Neural cell (in vitro differentiated cells): Measurements from ENCODE around the gene WARS2. TPM values are rescaled to one million over a fixed set of nuclear protein-coding genes. Genes with fewer than 3 reads are reported as not detected.

Experiments
- H2AFZ ChIP-seq: fragments of 200-600, 300-800 bp; sonication (generic), shearing (Covaris generic); 2 replicates; pipeline ENCODE4 v1.6.0; 2014; ENCODE audit warnings: low read depth, mild to moderate bottlenecking, antibody characterized with exemption, low read length, moderate library complexity
- H3F3A ChIP-seq: fragments of 200-600 bp; shearing (Covaris generic); 2 replicates; pipeline ENCODE4 v1.6.1; 2016; ENCODE audit warnings: mild to moderate bottlenecking, moderate library complexity, mixed read lengths, antibody characterized with exemption, low read length; ENCODE audit not compliant: insufficient read depth, poor library complexity, severe bottlenecking
- H3K27ac ChIP-seq: fragments of 200-600, 300-800 bp; sonication (generic), shearing (Covaris generic); 2 replicates; pipeline ENCODE4 v1.5.1; 2014; ENCODE audit warnings: mild to moderate bottlenecking, low read length, moderate library complexity
- H3K27me3 ChIP-seq: fragments of 300-800, 200-600 bp; sonication (generic), shearing (Covaris generic); 2 replicates; pipeline ENCODE4 v1.6.0; 2014; ENCODE audit warnings: mild to moderate bottlenecking, low read depth, low read length, moderate library complexity; ENCODE audit not compliant: insufficient read depth
- H3K36me3 ChIP-seq: fragments of 300-800, 200-600 bp; sonication (generic), shearing (Covaris generic); 2 replicates; pipeline ENCODE4 v1.5.1; 2014; ENCODE audit warnings: mild to moderate bottlenecking, antibody characterized with exemption, low read length, moderate library complexity; ENCODE audit not compliant: insufficient read depth
- H3K4me2 ChIP-seq: fragments of 300-800, 200-600 bp; sonication (generic), shearing (Covaris generic); 2 replicates; pipeline ENCODE4 v1.6.0; 2014; ENCODE audit warnings: mild to moderate bottlenecking, low read length
- H3K4me3 ChIP-seq: fragments of 300-800, 200-600 bp; sonication (generic), shearing (Covaris generic); 2 replicates; pipeline ENCODE4 v1.5.1; 2014; ENCODE audit warnings: mild to moderate bottlenecking, low read length, moderate library complexity
- H3K79me2 ChIP-seq: fragments of 200-600 bp; shearing (Covaris generic); replicated peaks from 2 replicates; pipeline ENCODE4 v1.6.0; 2014; ENCODE audit warnings: mild to moderate bottlenecking, low read length, moderate library complexity; ENCODE audit not compliant: insufficient read depth
- H3K9ac ChIP-seq: fragments of 300-800, 200-600 bp; sonication (generic), shearing (Covaris generic); 2 replicates; pipeline ENCODE4 v1.6.1; 2016; ENCODE audit warnings: mild to moderate bottlenecking, low read length, mixed read lengths
- H3K9me2 ChIP-seq: fragments of 200-600 bp; shearing (Covaris generic); 2 replicates; pipeline ENCODE4 v1.6.1; 2016; ENCODE audit warnings: mild to moderate bottlenecking, low read length, mixed read lengths; ENCODE audit not compliant: insufficient read depth
- H3K9me3 ChIP-seq: fragments of 200-600, 300-800 bp; sonication (generic), shearing (Covaris generic); 2 replicates; pipeline ENCODE4 v1.6.1; 2016; ENCODE audit warnings: mild to moderate bottlenecking, mixed run types, low read length, moderate library complexity, mixed read lengths
- H4K20me1 ChIP-seq: fragments of 200-600 bp; shearing (Covaris generic); 2 replicates; pipeline ENCODE4 v1.6.1; 2016; ENCODE audit warnings: mild to moderate bottlenecking, mixed run types; ENCODE audit not compliant: insufficient read depth
- CTCF ChIP-seq: fragments of 450-650 bp; IDR thresholded peaks from 2 replicates; pipeline ENCODE4 v1.5.1; 2014; ENCODE audit warnings: antibody characterized with exemption, mild to moderate bottlenecking, moderate library complexity; ENCODE audit not compliant: poor library complexity, severe bottlenecking
- EP300 ChIP-seq: fragments of 450-650 bp; conservative IDR thresholded peaks from 2 replicates; pipeline ENCODE4 v1.6.1; 2014; ENCODE audit warnings: antibody characterized with exemption, mild to moderate bottlenecking, moderate library complexity; ENCODE audit not compliant: poor library complexity, severe bottlenecking
- EZH2 ChIP-seq: fragments of 200-600, 300-800 bp; shearing (Covaris generic), sonication (generic); IDR thresholded peaks from 2 replicates; pipeline ENCODE4 v1.6.1; 2014; ENCODE audit warnings: antibody characterized with exemption, low read length, borderline replicate concordance, mild to moderate bottlenecking; ENCODE audit not compliant: insufficient read depth, poor library complexity, severe bottlenecking
- MXI1 ChIP-seq: fragments of 450-650 bp; conservative IDR thresholded peaks from 2 replicates; pipeline ENCODE4 v1.6.1; 2014; ENCODE audit warnings: antibody characterized with exemption, mild to moderate bottlenecking; ENCODE audit not compliant: poor library complexity, severe bottlenecking
- POLR2AphosphoS5 ChIP-seq: IDR thresholded peaks from 2 replicates; pipeline ENCODE4 v1.6.1; 2012
- RAD21 ChIP-seq: fragments of 450-650 bp; conservative IDR thresholded peaks from 2 replicates; pipeline ENCODE4 v1.6.1; 2014; ENCODE audit warnings: antibody characterized with exemption, mild to moderate bottlenecking, moderate library complexity
- REST ChIP-seq: IDR thresholded peaks from 2 replicates; pipeline ENCODE4 v1.6.1; 2012; ENCODE audit warnings: borderline replicate concordance
- SMC3 ChIP-seq: fragments of 450-650 bp; conservative IDR thresholded peaks from 2 replicates; pipeline ENCODE4 v1.6.1; 2014; ENCODE audit warnings: antibody characterized with exemption, mild to moderate bottlenecking, moderate library complexity; ENCODE audit not compliant: poor library complexity
- TAF1 ChIP-seq: IDR thresholded peaks from 2 replicates; pipeline ENCODE4 v1.6.1; 2012; ENCODE audit warnings: low read depth
- polyA plus RNA-seq: library from polyadenylated mRNA; depleted of rRNA; stranded (reverse); fragments of >200 nt; gene quantifications from 2 replicates; pipeline ENCODE4 v1.2.3, GENCODE V29; 2014

WARS2 gene
- polyA plus RNA-seq, 1 donor from 2014 or later, result 4.7 TPM

GRCh38 chr1:119115311-119115710, 25.1 kb downstream of the WARS2 start:
- H3K9ac ChIP-seq, result no peak overlapping the region

DNA sequence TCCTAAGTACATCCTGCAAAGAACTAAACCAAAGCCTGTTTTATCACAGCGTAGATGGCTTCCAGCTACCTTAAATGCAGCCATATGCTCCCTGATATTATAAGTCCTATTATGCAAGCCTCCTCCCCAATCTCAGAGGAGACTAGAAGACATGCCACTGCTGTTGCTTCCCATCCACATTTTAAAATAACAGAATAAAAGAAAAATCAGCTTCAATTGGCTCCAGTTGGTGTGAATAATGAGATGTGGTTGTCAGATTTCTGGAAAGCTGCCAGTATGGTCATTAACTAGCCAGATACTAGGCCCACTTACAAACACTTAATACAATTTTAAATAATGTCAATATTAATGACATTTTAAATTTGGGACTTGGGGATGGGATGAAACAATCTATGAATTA, 25.7 kb downstream of the WARS2 start:
- no peaks in the 10 kb centered on the region for H3K27me3 ChIP-seq
- H3K4me3 ChIP-seq, result no peak overlapping the region
- H3K9ac ChIP-seq, result no peak overlapping the region
- H3F3A ChIP-seq, result no peaks in the 10 kb centered on the region
- no peak overlapping the region for H2AFZ ChIP-seq
- H3K4me2 ChIP-seq, result no peak overlapping the region
- no peaks in the 10 kb centered on the region for H3K36me3 ChIP-seq
- H3K9me2 ChIP-seq, result no peaks in the 10 kb centered on the region
- H3K79me2 ChIP-seq, result no peaks in the 10 kb centered on the region
- H3K9me3 ChIP-seq, result no peaks in the 10 kb centered on the region
- no peak overlapping the region for H3K27ac ChIP-seq
- no peaks in the 10 kb centered on the region for H4K20me1 ChIP-seq
- TF ChIP-seq EZH2 (no peak), EP300 (no peak), MXI1 (no peak), SMC3 (no peak), REST (no peak), POLR2AphosphoS5 (no peak), TAF1 (no peak)

More at GRCh38 chr1:119115311-119115710, 25.1 kb downstream of the WARS2 start:
- no peak overlapping the region for H3K4me2 ChIP-seq
- no peaks in the 10 kb centered on the region for H3K36me3 ChIP-seq
- H3K9me3 ChIP-seq, result no peaks in the 10 kb centered on the region
- no peaks in the 10 kb centered on the region for H4K20me1 ChIP-seq
- H3K4me3 ChIP-seq, result no peak overlapping the region
- H3K9me2 ChIP-seq, result no peaks in the 10 kb centered on the region
- H3F3A ChIP-seq, result no peaks in the 10 kb centered on the region
- no peaks in the 10 kb centered on the region for H3K79me2 ChIP-seq
- no peaks in the 10 kb centered on the region for H3K27me3 ChIP-seq
- H2AFZ ChIP-seq, result no peak overlapping the region
- no peak for TF ChIP-seq MXI1
- TF ChIP-seq SMC3, result no peak
- TF ChIP-seq TAF1, result no peak
- TF ChIP-seq CTCF, result no peak
- TF ChIP-seq EP300, result no peak
- no peak for TF ChIP-seq POLR2AphosphoS5
- TF ChIP-seq REST, result no peak
- TF ChIP-seq EZH2, result no peak
- no peak for TF ChIP-seq RAD21
- H3K27ac ChIP-seq, result no peak overlapping the region
